HFF-Myc (cell line): ENCODE results near the gene CCM2L.

Experiments used
- DNase-seq: peaks from one replicate; pipeline ENCODE4 v3.0.0-alpha.2; 2011; ENCODE audit warnings: low read depth; ENCODE audit errors: extremely low read depth
- H3K4me3 ChIP-seq: replicated peaks from 2 replicates; pipeline ENCODE4 v1.5.1; 2011; ENCODE audit warnings: low read depth, mild to moderate bottlenecking, control low read depth, low read length
- CTCF ChIP-seq: IDR thresholded peaks from 2 replicates; pipeline ENCODE4 v1.5.1; 2012; ENCODE audit warnings: mild to moderate bottlenecking, low read depth, low read length, control low read depth; ENCODE audit errors: missing control alignments

The CCM2L gene

GRCh38 chr20:32010101-32010500 lies at the start of gene CCM2L:
CCM2L (plus strand) TSS chr20:32010438; CDS start chr20:32010455, 17 bp downstream.
- no peak for TF ChIP-seq CTCF
- DNase-seq, result no peak
- no peak within 1 kb of the TSS for H3K4me3 ChIP-seq

- no peak overlapping the region for H3K4me3 ChIP-seq
- TF ChIP-seq CTCF, result no peak
- no peak for DNase-seq
Observed at GRCh38 chr20:31962761-31963160, 47.5 kb upstream of the CCM2L start.

- no peak overlapping the region for H3K4me3 ChIP-seq
- TF ChIP-seq CTCF, result no peak
- no peak for DNase-seq
Observed at GRCh38 chr20:31963889-31964288, 46.3 kb upstream of the CCM2L start.

GRCh38 chr20:31966991-31967655 lies 43.1 kb upstream of the CCM2L start:
- no peak for TF ChIP-seq CTCF
- DNase-seq, result no peak
- H3K4me3 ChIP-seq, result no peak overlapping the region

DNA sequence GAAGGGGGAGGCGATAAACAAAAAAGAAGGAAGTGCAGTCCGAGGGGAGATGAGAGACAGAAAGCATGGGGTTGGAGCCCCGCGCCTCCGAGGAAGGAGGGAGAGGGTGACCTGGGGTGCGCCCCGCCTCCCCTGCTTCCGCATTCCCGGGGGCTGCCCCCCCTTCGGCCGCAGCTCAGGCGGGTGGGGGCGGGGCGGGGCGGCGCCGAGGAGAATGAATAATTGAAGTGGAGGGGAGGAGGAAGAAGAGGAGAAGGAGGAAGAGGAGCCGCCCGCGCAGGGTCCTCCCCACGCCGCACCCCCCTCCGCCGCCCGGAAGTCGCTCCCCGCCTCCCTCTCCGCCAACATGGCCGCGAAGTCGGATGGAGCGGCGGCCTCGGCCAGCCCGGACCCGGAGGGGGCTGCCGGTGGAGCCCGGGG lies 42.4 kb upstream of the CCM2L start, which contains the start of gene XKR7:
Gene XKR7 (plus strand): TSS at position 322 of the 420 bp plus-strand sequence. CDS start 25 bp downstream, at position 347.
- no peak within 1 kb of the TSS for H3K4me3 ChIP-seq
- no peak for TF ChIP-seq CTCF
- DNase-seq, result no peak

GRCh38 chr20:31968291-31969126 lies 41.7 kb upstream of the CCM2L start:
- no peak for TF ChIP-seq CTCF
- DNase-seq, result no peak
- no peak overlapping the region for H3K4me3 ChIP-seq
